T-helper 2 cell treated with Interferon-gamma antibody and Interleukin-4, amounts not matched to agents 5 μg/mL and 100 μg/mL, for 36 hours (primary cell): Measurements from ENCODE around the gene ZNF215.
"Not testable (repeated sequence)": the region's sequence is repeated elsewhere in the genome, so short reads cannot be mapped to it uniquely, and the experiment has no call there.

Experiments
- DNase-seq: peaks from one replicate; pipeline ENCODE4 v3.0.0; 2021; ENCODE audit warnings: low spot score
- H3K27ac Mint-ChIP-seq: one replicate; pipeline ENCODE4 v1.8.0; 2021; ENCODE audit warnings: mild to moderate bottlenecking, mixed read lengths
- H3K27me3 Mint-ChIP-seq: one replicate; pipeline ENCODE4 v1.8.0; 2021; ENCODE audit warnings: low read depth, mixed read lengths
- H3K36me3 Mint-ChIP-seq: one replicate; pipeline ENCODE4 v1.8.0; 2021; ENCODE audit warnings: low read depth, mixed read lengths
- H3K4me1 Mint-ChIP-seq: one replicate; pipeline ENCODE4 v1.8.0; 2021; ENCODE audit warnings: low read depth, mixed read lengths
- H3K4me3 Mint-ChIP-seq: one replicate; pipeline ENCODE4 v1.8.0; 2022; ENCODE audit warnings: mild to moderate bottlenecking, moderate library complexity, mixed read lengths
- H3K9me3 Mint-ChIP-seq: one replicate; pipeline ENCODE4 v1.8.0; 2021; ENCODE audit warnings: mixed read lengths

Gene ZNF215

DNA sequence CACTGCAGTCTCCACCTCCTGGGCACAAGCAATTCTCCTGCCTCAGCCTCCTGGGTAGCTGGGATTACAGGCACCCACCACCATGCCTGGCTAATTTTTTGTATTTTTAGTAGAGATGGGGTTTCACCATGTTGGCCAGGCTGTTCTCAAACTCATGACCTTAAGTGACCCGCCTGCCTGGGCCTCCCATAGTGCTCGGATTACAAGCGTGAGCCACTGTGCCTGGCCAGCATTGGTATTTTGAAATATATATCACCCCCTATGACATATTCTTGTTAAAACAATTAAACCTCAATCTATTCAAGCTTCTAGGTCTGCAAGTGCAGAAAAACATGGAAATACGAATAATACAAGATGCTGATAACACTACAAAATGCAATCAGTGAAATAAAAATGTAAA lies 43.6 kb downstream of the ZNF215 start:
- H3K4me3 Mint-ChIP-seq, H3K9me3 Mint-ChIP-seq, H3K4me1 Mint-ChIP-seq, H3K36me3 Mint-ChIP-seq, H3K27me3 Mint-ChIP-seq, DNase-seq, H3K27ac Mint-ChIP-seq: not testable (repeated sequence)

DNA sequence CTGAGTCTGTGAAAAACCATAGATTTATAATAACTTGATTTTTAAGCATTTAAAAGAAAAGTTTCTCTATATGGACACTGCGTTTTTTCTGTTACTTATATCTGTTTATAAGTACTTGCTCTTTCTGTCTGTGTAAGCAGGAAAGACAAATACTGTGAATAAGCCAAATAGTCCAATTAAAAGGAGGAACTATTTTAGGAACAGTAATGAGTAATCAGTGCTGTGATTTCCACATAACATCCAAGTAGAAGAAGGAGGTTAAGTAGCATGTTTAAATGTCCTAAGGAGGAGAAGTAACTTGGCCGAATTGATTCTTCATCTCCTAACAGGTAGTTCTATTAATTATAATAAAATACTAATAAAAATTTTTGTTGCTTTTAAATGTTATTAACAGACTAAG lies 53.1 kb downstream of the ZNF215 start:
- Mint-ChIP-seq H3K36me3 (no peaks in the 10 kb centered on the region), H3K27me3 (no peaks in the 10 kb centered on the region), H3K4me1 (no peaks in the 10 kb centered on the region), H3K9me3 (no peaks in the 10 kb centered on the region), H3K4me3 (no peak overlapping the region), H3K27ac (no peak overlapping the region)
- DNase-seq = no peak

DNA sequence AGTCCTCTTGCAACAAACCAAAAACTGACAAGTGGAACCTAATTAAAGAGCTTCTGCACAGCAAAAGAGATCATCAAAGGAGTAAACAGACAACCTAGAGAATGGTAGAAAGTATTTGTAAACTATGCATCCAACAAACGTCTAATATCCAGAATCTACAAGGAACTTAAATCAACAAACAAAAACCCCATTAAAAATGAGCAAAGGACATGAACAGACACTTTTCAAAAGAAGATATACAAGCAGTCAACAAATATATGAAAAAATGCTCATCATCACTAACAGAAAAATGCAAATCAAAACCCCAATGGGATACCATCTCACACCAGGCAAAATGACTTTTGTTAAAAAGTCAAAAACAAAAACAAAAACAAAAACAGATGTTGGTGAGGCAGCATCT lies 60.3 kb downstream of the ZNF215 start:
- DNase-seq = no peak
- no peaks in the 10 kb centered on the region for H3K27me3 Mint-ChIP-seq
- no peaks in the 10 kb centered on the region for H3K9me3 Mint-ChIP-seq
- H3K27ac Mint-ChIP-seq = no peak overlapping the region
- H3K4me1 Mint-ChIP-seq = no peaks in the 10 kb centered on the region
- H3K4me3 Mint-ChIP-seq = no peak overlapping the region
- H3K36me3 Mint-ChIP-seq = no peaks in the 10 kb centered on the region

DNA sequence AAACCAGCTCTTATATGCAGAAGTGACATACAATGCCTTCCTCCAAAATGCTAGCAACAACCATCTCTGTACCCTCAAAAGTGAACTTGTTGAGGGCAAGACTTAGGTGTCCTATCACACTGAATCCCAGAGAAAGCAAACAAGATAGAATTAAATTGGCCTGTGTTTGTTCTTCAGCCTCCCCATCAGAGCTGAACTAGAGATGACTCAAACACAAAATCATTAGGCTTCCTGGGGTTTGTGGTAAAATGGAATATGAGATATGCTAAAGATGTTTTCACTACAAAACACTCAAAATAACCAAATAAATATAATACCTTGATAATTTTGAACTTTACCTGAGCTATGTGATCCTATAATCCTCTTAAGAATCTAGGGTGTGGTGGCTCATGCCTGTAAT lies 62.3 kb downstream of the ZNF215 start:
- no peaks in the 10 kb centered on the region for H3K4me1 Mint-ChIP-seq
- H3K9me3 Mint-ChIP-seq = no peaks in the 10 kb centered on the region
- no peak for DNase-seq
- no peak overlapping the region for H3K27ac Mint-ChIP-seq
- no peaks in the 10 kb centered on the region for H3K36me3 Mint-ChIP-seq
- no peak overlapping the region for H3K4me3 Mint-ChIP-seq
- no peaks in the 10 kb centered on the region for H3K27me3 Mint-ChIP-seq

DNA sequence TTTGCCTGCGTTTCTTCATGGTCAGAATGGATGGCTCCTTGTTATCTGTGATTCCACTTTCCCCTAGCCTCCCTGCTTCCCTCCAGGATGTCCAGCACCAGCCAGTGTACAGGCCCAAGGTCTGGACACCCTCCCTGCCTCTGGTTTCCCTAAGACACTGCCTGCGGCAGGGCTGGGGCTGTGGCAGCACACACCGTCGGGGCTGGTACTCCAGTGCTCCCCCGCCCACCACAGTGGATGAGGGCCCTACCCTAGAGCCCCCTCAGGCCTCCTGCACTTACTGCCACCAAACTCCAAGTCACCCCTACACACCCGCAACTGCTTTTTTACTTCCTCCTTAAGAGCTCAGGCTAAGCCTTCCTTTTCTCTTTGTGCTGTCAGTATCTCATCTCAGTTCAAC lies 65.0 kb downstream of the ZNF215 start:
- Mint-ChIP-seq H3K27ac (no peak overlapping the region), H3K4me1 (no peaks in the 10 kb centered on the region), H3K9me3 (no peaks in the 10 kb centered on the region), H3K36me3 (no peaks in the 10 kb centered on the region), H3K27me3 (no peaks in the 10 kb centered on the region), H3K4me3 (no peak overlapping the region)
- no peak for DNase-seq

DNA sequence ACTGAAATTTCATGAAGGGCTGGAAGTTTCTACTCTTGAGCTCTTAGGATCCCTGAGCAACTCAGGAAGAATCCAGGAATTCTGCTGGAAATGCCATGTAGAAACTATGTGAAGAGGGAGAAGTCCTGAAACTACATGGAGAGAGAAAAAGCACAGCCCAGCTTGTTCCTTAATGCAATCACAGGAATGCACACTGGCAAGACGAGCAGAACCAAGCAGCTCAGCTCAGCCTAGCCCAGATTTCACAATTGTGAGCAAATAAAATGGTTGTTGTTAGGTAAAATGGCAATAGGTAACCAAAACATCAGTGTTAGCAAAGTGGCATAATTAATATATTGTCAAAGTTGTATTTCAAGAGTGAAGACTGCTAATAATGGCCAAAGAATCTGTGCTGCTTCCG lies 65.8 kb downstream of the ZNF215 start:
- Mint-ChIP-seq H3K27ac (no peak overlapping the region), H3K27me3 (no peaks in the 10 kb centered on the region), H3K9me3 (no peaks in the 10 kb centered on the region), H3K36me3 (no peaks in the 10 kb centered on the region), H3K4me3 (no peak overlapping the region), H3K4me1 (no peaks in the 10 kb centered on the region)
- no peak for DNase-seq

DNA sequence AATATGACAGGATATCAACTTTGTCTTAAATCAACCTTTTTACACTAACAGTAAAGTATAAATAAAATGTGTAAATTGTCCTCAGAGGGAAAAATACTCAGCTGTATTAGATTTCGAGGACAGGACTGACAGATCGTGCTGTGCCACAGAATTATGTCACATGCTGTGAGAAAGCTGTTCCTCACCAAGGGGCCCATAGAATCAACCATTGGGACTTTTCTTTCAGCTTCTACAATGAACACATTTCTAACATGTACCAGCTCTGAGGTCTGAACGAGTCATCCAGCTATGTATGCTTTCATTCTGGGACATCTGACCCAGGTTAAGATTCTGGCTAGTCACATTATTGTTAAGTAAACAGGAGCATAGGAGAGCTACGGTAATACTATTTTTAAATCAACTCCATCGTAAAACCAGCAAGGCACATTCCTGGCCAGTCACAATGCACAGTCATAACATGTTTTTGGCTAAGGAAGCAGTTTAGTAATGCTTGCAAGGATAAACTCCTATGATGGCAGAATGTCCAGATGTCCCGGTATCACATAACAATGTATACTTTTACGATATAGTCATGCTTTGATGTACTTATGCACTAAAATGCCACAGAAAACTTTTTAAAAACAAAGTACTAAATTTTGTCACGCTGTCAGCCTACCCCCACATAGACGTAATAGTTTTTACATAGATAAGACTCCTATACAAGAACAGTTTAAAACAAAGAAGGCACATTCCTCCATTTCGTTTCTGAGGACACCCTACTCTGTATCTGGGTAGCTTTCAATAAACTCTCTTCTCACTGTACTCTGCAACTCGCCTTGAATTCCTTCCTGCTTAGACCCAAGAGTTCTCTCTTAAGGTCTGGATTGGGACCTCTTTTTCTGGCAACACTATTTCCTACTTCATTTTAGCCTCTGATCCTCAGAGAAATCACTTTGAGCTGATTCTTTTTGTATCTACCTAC lies 66.5 kb downstream of the ZNF215 start:
- no peak for DNase-seq

DNA sequence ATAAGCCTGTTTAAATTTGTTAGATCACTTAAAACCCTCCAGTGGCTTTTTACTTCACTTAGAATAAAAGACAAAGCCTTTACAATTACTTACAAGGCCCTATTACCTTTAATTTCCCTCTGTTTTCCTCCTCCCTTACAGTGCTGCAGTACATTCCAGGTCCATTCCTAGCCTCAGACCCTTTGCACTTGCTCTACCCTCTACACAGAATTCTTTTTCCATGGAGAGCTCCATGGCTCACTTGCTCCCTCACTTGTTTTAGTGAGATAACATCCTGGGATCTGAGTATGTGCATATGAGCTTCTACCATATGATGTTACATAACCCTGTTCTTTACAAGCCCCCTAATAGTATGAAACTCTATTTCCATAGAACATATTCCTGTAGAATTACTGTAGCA lies 69.5 kb downstream of the ZNF215 start:
- Mint-ChIP-seq H3K4me1 (no peaks in the 10 kb centered on the region), H3K9me3 (no peaks in the 10 kb centered on the region), H3K27ac (no peak overlapping the region), H3K4me3 (no peak overlapping the region), H3K36me3 (no peaks in the 10 kb centered on the region), H3K27me3 (peaks cover 9% of the 10 kb centered on the region)
- no peak for DNase-seq

More for the DNA sequence above, 66.5 kb downstream of the ZNF215 start:
- no peaks in the 10 kb centered on the region for H3K36me3 Mint-ChIP-seq
- H3K27ac Mint-ChIP-seq = no peak overlapping the region
- H3K4me1 Mint-ChIP-seq = no peaks in the 10 kb centered on the region
- H3K9me3 Mint-ChIP-seq = no peaks in the 10 kb centered on the region
- no peaks in the 10 kb centered on the region for H3K27me3 Mint-ChIP-seq
- H3K4me3 Mint-ChIP-seq = no peak overlapping the region

DNA sequence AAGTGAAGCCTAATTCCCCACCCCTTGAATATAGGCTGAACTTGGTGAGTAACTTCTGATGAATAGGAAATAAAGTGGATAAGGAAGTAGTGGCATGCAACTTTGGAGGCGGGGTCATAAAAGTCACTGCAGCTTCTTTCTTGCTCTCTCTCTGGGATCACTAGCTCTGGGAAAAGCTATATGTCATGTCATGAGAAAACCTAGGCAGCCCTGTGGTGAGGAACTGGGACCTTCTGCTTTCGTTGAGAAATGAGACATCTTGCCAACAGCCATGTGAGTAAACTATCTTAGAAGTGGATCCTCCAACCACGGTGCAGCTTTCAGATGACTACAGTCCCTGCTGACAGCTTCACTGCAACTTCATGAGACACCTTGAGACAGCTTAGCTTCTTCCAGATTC lies 78.3 kb downstream of the ZNF215 start:
- Mint-ChIP-seq H3K4me3 (no peak overlapping the region), H3K4me1 (no peaks in the 10 kb centered on the region), H3K27ac (no peak overlapping the region), H3K36me3 (no peaks in the 10 kb centered on the region), H3K9me3 (no peaks in the 10 kb centered on the region), H3K27me3 (peaks cover 2% of the 10 kb centered on the region)
- DNase-seq = no peak
